ENCODE results near the gene CPVL.

CPVL gene

GRCh38 chr7:28998105-28998504 is 148.2 kb downstream of the CPVL start:
- DNase-seq, result peak; percentile 29

DNA sequence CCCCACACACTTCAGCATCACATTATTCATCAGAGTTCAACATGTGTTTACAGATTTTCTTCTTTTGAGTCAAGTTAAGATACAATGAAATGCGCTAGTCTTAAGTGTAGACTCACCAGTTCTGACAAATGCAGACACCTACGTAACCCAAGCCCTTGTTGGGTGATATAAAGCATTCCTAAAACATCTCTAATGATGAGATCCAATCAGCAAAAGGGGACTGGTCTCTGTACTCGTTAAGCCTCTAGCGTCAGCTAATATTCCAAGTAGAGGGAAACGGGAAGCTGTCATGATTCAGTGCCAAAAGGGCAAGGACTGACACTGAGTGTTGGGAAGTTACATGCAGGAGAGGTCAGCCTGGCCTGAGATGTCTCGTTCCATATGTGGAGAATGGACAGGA is 149.5 kb downstream of the CPVL start:
- no peak for DNase-seq

DNA sequence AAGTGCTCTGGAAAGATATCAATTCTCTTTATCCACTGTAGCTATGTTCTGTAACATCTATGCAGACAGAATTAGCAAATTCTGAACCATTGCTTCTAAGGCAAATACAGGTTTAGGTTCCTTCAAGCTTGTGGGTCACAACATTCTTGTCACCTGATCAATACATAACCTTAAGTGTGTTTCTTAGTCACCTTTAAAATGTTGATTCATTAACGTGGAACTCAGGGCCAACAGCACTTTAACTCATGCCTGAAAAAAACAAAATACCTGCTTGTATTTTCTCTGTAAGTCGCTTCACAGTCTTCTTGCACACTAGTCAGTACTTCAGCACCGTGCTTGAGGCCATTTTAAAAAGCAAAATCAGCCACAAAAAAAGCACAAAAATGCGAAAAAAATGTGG is 153.0 kb downstream of the CPVL start:
- no peak for DNase-seq

DNA sequence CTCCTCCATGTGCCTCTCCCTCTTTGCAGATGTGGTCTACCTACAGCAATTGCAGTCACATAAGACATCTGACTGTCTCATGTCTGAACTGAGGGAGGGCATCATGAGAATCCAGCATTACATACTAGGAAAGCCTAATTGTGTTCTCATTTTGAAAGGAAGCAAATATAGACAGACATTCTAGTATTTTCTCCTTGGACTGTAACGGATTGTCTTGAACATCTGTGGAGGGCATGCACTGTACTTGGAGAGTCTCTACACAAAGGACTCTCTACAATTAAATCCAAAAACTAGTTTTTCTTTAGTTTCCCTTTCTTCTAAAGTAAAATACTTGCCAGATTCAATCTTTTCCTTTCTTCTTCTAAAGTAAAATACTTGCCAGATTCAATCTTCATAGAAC is 153.5 kb downstream of the CPVL start:
- DNase-seq, result no peak

GRCh38 chr7:28990200-28990960 is 156.0 kb downstream of the CPVL start:
- DNase-seq, result no peak

DNA sequence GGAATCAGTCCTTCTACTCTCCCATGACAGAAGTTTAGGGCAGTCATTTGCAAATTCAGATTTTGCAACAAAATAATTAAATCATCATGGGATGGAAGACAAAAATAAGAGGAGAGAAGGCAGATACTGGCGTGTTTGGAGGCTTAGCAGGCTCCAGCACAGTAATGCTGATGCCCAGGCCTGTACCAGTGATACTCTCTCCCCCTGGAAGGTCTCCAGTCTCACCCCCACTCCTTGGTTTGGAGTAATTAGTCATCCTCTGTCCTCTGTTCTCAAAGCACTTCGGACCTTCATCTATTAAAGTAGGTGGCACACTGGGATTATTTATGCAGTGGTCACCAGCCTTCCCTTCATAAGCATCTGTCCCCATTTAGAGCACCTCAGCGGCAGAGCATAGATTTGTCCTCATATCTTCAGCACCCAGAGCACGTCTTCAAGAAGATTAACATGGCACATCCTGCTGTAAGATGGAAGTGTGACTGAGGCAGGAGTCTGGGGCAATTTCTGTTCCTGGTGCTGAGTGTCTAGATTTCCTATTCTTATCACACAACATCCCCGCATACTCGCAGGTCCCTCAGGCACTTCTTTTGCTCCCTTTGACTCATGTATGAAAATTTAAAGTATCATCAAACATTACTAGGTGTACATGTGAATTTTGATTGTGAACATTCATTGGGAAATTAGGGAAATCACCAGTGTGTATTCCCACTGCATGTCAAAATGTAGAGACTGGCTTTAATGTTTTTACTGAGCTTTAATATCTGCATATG is 156.9 kb downstream of the CPVL start:
- DNase-seq, result no peak

GRCh38 chr7:28988810-28989209 is 157.5 kb downstream of the CPVL start:
- DNase-seq, result no peak

DNA sequence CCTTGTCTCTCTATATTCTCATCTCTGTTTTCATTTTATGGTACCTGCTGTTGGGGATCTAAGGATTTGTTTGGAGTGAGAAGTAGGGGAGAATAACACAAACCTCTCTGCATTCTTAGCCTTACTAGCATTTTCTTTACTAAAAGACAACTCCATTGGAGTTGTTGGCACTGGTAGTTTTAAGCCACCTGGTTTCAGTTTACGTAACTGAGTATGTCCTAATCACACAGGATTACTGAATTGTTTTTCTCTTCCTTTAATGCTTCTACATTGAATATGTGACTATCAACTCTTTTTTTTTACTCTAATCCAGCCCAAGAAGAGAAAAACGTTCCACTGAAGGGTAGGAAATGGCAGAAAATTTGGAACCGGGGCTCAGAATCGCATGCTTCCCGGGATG is 158.2 kb downstream of the CPVL start:
- no peak for DNase-seq

DNA sequence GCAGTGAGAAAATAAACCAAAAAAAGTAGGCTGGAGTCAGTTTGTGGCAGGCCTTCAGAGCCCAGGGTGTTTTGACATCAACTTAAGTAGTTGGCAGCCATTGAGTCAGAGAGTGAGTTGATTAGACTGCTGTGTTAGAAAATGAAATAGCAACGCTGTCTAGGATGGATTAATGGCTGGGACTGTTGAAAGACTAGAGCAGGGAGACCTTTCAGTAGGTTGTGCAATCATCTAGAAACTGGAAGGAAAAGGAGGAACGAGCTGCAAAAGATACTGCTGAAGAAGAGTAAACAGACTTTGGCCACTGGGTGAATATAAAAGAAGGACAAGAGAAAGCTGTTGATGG is 159.6 kb downstream of the CPVL start:
- no peak for DNase-seq

DNA sequence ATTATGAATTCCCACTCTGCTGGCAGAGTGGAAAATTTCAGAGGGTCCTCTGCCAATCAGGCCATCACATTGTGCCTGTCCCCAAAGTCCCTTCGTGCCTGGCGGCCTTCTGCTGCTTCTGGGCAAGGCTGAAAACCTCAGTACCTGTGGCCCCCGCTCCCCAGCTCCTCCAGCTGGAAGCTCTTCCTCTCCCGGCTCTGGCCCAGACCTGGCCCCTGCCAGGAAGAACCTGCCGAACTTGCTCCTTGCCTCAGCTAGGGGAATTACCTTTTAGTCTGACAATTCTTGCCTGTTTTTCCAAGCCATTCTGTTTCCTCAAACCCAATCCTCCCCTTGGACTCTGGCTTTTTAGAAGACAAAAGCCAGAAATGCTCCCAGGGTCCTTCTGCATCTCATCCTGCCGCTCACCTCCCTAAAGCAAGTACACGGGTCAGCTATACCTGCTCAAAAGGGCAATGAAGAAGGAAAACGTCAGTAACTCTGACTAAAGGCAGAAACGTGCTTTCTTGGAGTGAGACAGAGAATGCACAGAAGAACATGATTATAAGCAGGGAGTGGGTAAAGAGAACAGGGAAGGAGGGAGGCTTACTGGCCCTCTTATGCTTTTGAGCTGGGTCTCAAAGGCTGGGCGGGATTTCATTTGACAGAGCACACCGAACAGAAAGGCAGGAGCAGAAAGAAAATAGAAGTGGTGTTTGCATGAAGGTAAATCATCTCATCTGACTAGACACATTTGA is 160.1 kb downstream of the CPVL start:
- no peak for DNase-seq

GRCh38 chr7:28984631-28985030 is 161.7 kb downstream of the CPVL start:
- DNase-seq, result peak; percentile 30

DNA sequence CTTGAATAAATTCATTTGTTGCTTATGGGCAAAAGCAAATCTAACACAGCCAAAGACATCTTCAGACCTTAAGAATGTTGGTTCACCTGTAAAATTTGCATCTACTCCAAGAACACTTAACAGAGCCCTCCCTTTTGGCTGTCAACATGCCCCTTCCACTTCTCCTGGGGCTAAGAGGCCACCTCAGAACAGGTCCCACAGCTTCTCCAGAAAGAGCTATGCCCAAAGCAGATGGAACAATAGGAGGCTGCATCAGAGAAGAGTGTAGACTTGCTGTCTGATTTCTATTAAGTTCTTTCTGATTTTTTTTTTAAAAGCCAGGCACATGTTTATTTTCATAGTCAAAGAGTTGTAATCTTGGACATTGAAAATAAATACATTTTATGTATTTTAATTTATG is 162.1 kb downstream of the CPVL start:
- DNase-seq, result peak; percentile 23

GRCh38 chr7:28983396-28984190 is 162.7 kb downstream of the CPVL start:
- no peak for DNase-seq

GRCh38 chr7:28981161-28981465 is 165.2 kb downstream of the CPVL start:
- DNase-seq, result no peak

DNA sequence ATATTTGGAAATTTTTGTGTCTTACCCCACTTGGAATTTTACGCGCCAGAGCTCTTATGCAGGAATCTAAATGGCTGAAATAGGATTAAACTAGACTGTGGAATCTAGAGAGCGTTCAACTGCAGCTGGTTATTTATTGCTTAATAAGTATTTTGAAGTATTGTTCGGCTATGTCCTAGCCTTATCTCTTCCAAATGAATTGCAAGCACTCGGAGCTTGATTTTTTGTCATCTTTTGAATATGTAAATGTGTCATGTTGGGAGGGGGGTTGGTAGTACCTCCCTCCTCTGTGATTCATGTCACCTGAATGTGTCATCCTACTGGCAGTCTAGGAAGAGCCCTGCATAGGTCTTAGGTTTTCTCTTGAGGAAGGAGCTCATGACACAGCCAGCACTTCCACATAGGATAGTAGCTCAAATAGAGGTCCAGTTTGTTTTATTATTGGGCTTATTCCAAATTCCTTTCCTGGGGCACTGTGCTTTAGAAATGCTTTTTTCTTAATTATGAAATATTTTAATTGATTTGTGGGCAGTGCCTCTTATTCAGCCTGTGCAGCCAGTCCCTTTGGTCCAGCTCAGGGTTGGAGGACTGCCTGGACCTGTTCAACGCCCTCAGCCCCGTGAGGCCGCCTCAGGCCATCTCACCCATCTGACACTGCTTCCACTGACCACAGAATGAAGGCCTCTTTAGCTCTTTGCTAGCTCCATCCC is 165.7 kb downstream of the CPVL start:
- no peak for DNase-seq

- DNase-seq, result no peak
Observed at GRCh38 chr7:28979776-28980175, 166.6 kb downstream of the CPVL start.

GRCh38 chr7:28977881-28978280 is 168.5 kb downstream of the CPVL start:
- no peak for DNase-seq

- no peak for DNase-seq
Observed at GRCh38 chr7:28976022-28976421, 170.3 kb downstream of the CPVL start.

DNA sequence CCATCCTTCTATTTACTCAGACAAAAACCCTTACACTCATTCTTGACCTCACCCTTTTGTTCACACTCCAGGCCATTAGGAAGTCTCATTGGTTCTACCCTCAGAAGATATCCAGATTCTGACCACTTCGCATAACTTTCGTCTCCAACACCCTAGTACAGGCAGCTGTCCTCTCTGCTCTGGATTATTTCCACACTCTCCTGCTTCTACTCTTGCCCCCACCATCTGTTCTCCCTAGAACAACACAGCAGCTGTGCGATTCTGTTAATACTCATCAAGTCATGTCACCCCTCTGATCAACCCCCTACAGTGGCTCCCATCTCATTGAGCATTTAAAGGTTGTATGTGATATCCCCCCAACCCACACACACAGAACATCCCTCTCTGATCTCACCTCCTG is 172.7 kb downstream of the CPVL start:
- no peak for DNase-seq

GRCh38 chr7:28964056-28964455 is 182.3 kb downstream of the CPVL start:
- DNase-seq, result no peak

DNA sequence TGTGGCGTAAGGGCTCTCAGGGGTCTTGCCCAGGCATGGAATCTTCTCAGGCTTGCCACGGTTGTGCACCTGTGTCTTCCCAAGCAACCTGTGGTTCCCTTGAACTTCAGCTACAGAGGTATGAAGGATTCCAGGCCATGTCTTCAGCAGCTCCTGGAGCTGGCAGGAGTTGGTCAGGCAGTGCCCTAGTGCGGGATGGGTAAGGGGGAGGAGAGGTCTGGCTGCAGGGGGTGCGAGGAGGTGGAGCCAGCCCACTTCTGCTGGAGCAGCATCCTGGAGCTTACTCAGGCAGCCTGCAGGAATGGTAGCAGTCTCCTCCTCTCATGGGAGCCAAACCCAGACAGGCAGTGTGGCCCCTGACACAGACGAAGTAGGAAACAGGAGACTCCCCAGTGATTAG is 184.4 kb downstream of the CPVL start:
- DNase-seq, result no peak

DNA sequence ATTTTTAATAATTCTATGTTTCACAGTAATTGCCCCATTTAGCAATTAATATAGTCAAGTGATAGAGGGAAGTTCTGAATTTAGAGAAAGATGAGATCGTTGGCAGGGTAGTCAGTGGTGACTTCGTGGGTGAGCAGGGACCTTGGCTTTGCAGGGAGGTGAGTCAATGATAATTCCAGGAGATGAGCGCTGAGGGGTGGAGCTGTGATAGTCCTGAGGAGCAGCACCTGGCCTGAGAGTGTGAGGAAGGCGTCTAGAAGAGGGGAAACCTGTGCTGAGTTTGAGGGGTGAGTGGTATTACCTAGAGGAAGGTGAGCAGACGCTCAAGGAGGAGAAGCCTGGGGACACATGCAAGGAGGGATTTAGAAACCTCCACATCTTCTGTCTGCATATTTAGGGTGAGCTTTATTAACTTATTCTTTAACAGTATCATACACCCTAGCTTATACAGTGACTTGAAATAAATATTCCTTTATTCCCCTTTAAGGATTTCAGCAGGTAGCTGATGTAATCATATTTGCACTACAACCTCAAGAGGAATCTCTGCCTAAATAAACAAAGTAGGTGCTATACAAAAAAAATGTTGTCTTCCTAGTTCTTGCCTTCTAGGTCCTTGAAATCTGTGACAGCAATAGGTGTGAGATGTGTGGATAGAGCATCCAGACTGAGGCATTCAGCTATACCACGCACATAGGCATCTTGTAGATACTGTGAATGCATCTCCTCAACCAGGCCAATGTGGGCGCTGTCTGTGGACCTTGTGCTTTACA is 186.1 kb downstream of the CPVL start:
- DNase-seq, result peak; percentile 63
